Lower leg skin (tissue), 4 donors: Measurements from ENCODE around the gene TMEM87A. TPM values are rescaled to one million over a fixed set of nuclear protein-coding genes. Genes with fewer than 3 reads are reported as not detected.

Experiments used
- DNase-seq, 2 donors: peaks; one replicate each; pipeline ENCODE4 v3.0.0-alpha.2; 2019; ENCODE audit warnings: low spot score in 2 of 2
- H3K4me3 ChIP-seq: fragments of 200-600 bp; sonication (generic); 2 replicates; pipeline ENCODE4 v1.5.1; 2017; ENCODE audit warnings: mild to moderate bottlenecking, low read depth; ENCODE audit not compliant: poor library complexity, severe bottlenecking
- CTCF ChIP-seq, 3 donors: fragments of 450-650 bp; IDR thresholded peaks; one replicate each; pipeline ENCODE4 v1.5.1; 2016; ENCODE audit warnings: antibody characterized with exemption in 3 of 3, mild to moderate bottlenecking in 3 of 3, moderate library complexity in 2 of 3
- POLR2A ChIP-seq, 2 donors: fragments of 450-650 bp; IDR thresholded peaks; one replicate each; pipeline ENCODE4 v1.6.1; 2016 to 2017; ENCODE audit warnings: antibody characterized with exemption in 2 of 2, mild to moderate bottlenecking in 1 of 2, moderate library complexity in 1 of 2
- WGBS, 2 donors: methylation state at CpG; one replicate each; pipeline ENCODE4 v1.1.5; 2018; 5-methylcytosine and 5-hydroxymethylcytosine counted together
- intact Hi-C: fragments of 100-400 bp; cut with DNase I; formaldehyde crosslinking; loops from one replicate; pipeline ENCODE4 v1.15.0; 2023; ENCODE audit warnings: low total_unique reads
- total RNA-seq, 4 donors: library from RNA; depleted of rRNA; stranded (reverse); fragments of >200 nt; gene quantifications; one replicate each; pipeline ENCODE4 v1.1.0, GENCODE V29; 2016

Gene TMEM87A
- total RNA-seq, 4 donors from 2014 or later: 86.9 to 110 (median 95.9) TPM

- intact Hi-C loops: no loop called here
- DNase-seq: no peak
- WGBS, 2 donors: 86 to 91% methylated on average over 6 of the region's 6 CpGs
- TF ChIP-seq POLR2A (IDR thresholded peaks at IDR 0.05) (no peak), CTCF (IDR thresholded peaks at IDR 0.05) (no peak)
- no peak overlapping the region for H3K4me3 ChIP-seq
These were observed 90.8 kb downstream of the TMEM87A start for GRCh38 chr15:42182328-42182886.

GRCh38 chr15:42178056-42178455 is 95.2 kb downstream of the TMEM87A start:
- H3K4me3 ChIP-seq: no peak overlapping the region
- WGBS, 2 donors: 82 to 85% methylated on average over 2 of the region's 2 CpGs
- TF ChIP-seq POLR2A (IDR thresholded peaks at IDR 0.05) (no peak), CTCF (IDR thresholded peaks at IDR 0.05) (no peak)
- intact Hi-C loops: no loop called here
- DNase-seq: no peak

DNA sequence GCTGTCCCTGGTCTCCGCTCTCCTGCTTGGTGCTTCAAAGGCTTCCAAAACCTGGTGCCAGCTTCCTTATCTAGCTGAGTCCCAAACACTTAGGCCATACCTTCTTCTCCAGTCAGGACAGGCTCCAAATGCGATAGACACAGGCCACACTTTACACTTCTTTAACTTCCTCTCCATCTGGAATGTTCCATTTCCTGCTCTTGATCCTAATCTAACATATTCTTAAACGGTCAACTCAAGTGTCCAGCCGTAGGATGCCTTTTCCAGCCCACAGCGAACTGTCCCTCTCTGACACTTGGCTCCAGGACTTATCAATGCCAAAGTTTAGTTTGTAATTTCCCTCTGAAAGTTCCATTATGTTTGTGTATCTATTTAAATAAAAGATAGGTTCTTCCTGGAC is 97.6 kb downstream of the TMEM87A start:
- no peak for DNase-seq
- 80 to 83% methylated on average over 5 of the region's 5 CpGs for WGBS, 2 donors
- TF ChIP-seq POLR2A (IDR thresholded peaks at IDR 0.05): no peak
- TF ChIP-seq CTCF (IDR thresholded peaks at IDR 0.05): no peak
- no peak overlapping the region for H3K4me3 ChIP-seq
- intact Hi-C loops: no loop called here

DNA sequence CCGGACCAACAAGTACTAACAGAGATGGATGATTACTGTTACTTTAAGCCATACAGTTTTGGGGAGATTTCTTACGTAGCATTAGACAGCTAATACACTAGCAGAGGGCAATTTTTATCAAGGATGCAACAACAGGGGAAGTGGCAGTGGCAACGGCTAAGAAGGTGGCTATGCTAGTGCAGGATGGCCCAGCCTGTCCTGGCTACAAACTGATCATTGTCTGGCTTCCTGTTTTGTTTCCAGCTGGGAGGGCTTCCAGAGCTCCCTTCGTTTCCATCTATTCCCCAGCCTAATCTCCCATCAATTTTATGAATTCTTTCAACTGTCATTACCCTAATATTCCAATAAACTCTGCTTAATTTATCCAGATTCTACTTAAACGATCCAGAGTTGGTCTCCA is 100.8 kb downstream of the TMEM87A start:
- TF ChIP-seq POLR2A (IDR thresholded peaks at IDR 0.05): no peak
- TF ChIP-seq CTCF (IDR thresholded peaks at IDR 0.05): no peak
- no peak for DNase-seq
- 85 to 86% methylated on average over 5 of the region's 5 CpGs for WGBS, 2 donors
- intact Hi-C loops: no loop called here
- H3K4me3 ChIP-seq: no peak overlapping the region

DNA sequence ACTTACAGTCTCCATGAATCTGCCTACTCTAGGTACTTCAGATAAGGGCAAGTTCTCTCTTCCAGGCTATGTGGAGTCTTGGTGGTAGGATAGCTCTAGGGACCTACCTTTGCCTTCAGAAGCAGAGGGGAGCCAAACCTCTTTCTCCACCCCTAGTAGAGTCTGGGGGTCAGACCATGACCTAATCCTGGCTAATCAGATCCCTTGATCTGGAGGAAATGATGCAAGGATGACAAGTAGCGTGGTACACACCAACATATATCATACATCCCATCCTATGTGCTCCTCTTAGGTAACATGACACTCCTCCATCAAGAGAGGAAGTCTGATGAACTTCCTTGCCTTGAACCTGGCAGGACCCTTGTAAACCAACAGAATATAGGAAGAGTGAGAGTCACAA is 101.4 kb downstream of the TMEM87A start:
- no peak for DNase-seq
- intact Hi-C loops: no loop called here
- no peak for TF ChIP-seq POLR2A (IDR thresholded peaks at IDR 0.05)
- no peak for TF ChIP-seq CTCF (IDR thresholded peaks at IDR 0.05)
- WGBS, 2 donors: 80 to 94% methylated on average over 1 of the region's 1 CpG
- H3K4me3 ChIP-seq: no peak overlapping the region

GRCh38 chr15:42171122-42171521 is 102.1 kb downstream of the TMEM87A start:
- intact Hi-C loops: no loop called here
- TF ChIP-seq POLR2A (IDR thresholded peaks at IDR 0.05) (no peak), CTCF (IDR thresholded peaks at IDR 0.05) (no peak)
- 63 to 73% methylated on average over 1 of the region's 1 CpG for WGBS, 2 donors
- no peak for DNase-seq
- H3K4me3 ChIP-seq: no peak overlapping the region
